ENCODE results near the gene ERC1.

The ERC1 gene

DNA sequence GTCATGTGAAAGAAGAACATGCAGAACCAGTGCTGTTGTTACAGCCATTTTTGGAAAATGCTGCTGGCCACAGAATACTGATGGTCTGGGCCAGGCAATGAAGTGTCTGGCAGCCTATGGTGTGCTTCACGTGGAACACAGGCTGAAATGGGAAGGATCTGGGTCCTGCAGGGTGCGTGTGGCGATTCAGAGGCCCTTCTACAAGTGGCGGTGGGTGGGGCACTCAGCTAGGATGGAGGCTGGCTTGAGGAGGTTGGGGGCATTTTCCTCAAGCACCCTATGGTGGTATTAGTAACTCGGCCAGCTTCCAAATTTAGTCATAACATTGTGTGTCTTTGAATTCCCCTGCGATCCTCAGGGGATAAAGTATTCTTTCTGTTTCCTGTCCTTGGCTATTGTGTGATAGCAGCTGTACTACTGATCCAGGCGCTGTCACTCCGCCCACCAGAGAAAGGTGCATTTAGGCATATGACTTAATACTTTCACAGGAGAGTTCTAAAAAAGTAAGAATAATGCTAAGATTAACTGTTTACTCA, 32.4 kb upstream of the ERC1 start:
- WGBS (ENCODE audit: insufficient coverage, insufficient read length): no CpG with 5 or more reads among the region's 8 CpGs
- Histone ChIP-seq H3K27me3 (ENCODE audit: control insufficient read depth, insufficient read depth, low read length) (no peaks in the 10 kb centered on the region), H3K4me1 (ENCODE audit: control insufficient read depth, insufficient read depth, low read length) (no peaks in the 10 kb centered on the region), H3K27ac (ENCODE audit: low read length) (no peak overlapping the region), H3K36me3 (ENCODE audit: control insufficient read depth, insufficient read depth, low read length) (no peaks in the 10 kb centered on the region), H3K9me3 (ENCODE audit: control insufficient read depth, insufficient read depth, low read length) (no peaks in the 10 kb centered on the region), H3K4me3 (ENCODE audit: low read length) (no peak overlapping the region)
- DNase-seq (ENCODE audit: low read depth, low spot score): no peak

DNA sequence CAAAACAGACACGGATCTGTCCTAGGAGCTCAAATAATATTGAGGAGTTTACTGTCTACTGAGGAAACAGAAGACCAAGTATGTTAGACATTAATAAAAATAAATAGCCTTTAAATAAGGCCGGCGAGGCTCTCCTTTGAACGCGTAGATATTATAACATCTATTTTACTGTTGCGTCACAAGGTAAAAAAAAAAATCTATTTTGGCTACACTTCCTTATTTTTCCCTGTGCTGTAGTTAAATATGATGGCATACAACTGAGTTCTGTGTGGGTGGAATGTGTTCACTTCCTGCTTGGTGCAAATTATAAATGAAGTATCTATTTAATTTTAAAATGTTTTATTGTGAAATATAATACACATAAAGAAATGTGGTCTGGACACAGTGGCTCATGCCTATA, 24.3 kb upstream of the ERC1 start:
- no peak overlapping the region for H3K4me3 ChIP-seq (ENCODE audit: low read length)
- no peaks in the 10 kb centered on the region for H3K4me1 ChIP-seq (ENCODE audit: control insufficient read depth, insufficient read depth, low read length)
- H3K36me3 ChIP-seq (ENCODE audit: control insufficient read depth, insufficient read depth, low read length): no peaks in the 10 kb centered on the region
- no CpG with 5 or more reads among the region's 6 CpGs for WGBS (ENCODE audit: insufficient coverage, insufficient read length)
- no peaks in the 10 kb centered on the region for H3K9me3 ChIP-seq (ENCODE audit: control insufficient read depth, insufficient read depth, low read length)
- no peaks in the 10 kb centered on the region for H3K27me3 ChIP-seq (ENCODE audit: control insufficient read depth, insufficient read depth, low read length)
- H3K27ac ChIP-seq (ENCODE audit: low read length): no peak overlapping the region
- DNase-seq (ENCODE audit: low read depth, low spot score): no peak

DNA sequence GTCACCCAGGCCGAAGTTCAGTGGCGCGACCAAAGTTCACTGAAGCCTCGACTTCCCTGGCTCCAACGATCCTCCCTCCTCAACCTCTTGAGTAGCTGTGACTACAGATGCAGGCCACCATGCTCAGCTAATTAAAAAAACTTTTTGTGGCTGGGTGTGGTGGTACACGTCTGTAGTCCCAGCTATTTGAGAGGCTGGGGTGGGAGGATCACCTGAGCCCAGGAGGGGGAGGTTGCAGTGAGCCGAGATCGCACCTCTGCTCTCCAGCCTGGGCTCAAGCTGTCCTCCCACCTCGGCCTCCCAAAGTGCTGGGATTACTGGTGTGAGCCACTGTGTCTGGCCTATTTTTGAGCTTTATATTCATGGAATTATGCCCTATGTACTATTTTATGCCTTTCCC, 23.4 kb upstream of the ERC1 start:
- no peak for DNase-seq (ENCODE audit: low read depth, low spot score)
- Histone ChIP-seq H3K27ac (ENCODE audit: low read length) (no peak overlapping the region), H3K36me3 (ENCODE audit: control insufficient read depth, insufficient read depth, low read length) (no peaks in the 10 kb centered on the region), H3K27me3 (ENCODE audit: control insufficient read depth, insufficient read depth, low read length) (no peaks in the 10 kb centered on the region), H3K4me1 (ENCODE audit: control insufficient read depth, insufficient read depth, low read length) (no peaks in the 10 kb centered on the region), H3K9me3 (ENCODE audit: control insufficient read depth, insufficient read depth, low read length) (no peaks in the 10 kb centered on the region), H3K4me3 (ENCODE audit: low read length) (no peak overlapping the region)
- no CpG with 5 or more reads among the region's 9 CpGs for WGBS (ENCODE audit: insufficient coverage, insufficient read length)

DNA sequence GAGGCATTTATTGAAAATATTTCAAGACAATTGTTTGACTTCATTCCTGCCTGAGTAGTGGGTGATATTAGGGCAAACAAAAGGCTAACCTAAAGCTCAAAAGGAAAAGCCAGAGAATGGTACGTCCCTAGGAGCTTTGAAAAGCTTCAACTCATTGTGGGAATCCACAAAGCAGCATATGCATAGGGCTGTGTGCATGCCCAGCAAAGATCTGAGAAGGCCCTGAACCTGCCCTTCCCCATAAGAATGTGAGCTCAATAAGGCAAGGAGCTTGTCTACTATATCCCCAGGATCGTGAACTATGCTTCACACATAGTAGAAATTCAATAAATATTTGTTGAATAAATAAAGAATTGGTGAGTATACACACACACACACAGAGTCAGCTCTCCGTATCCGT, 22.5 kb upstream of the ERC1 start:
- DNase-seq (ENCODE audit: low read depth, low spot score): no peak
- no peak overlapping the region for H3K4me3 ChIP-seq (ENCODE audit: low read length)
- no peak overlapping the region for H3K27ac ChIP-seq (ENCODE audit: low read length)
- H3K9me3 ChIP-seq (ENCODE audit: control insufficient read depth, insufficient read depth, low read length): no peaks in the 10 kb centered on the region
- H3K27me3 ChIP-seq (ENCODE audit: control insufficient read depth, insufficient read depth, low read length): no peaks in the 10 kb centered on the region
- H3K4me1 ChIP-seq (ENCODE audit: control insufficient read depth, insufficient read depth, low read length): no peaks in the 10 kb centered on the region
- H3K36me3 ChIP-seq (ENCODE audit: control insufficient read depth, insufficient read depth, low read length): no peaks in the 10 kb centered on the region
- no CpG with 5 or more reads among the region's 4 CpGs for WGBS (ENCODE audit: insufficient coverage, insufficient read length)

DNA sequence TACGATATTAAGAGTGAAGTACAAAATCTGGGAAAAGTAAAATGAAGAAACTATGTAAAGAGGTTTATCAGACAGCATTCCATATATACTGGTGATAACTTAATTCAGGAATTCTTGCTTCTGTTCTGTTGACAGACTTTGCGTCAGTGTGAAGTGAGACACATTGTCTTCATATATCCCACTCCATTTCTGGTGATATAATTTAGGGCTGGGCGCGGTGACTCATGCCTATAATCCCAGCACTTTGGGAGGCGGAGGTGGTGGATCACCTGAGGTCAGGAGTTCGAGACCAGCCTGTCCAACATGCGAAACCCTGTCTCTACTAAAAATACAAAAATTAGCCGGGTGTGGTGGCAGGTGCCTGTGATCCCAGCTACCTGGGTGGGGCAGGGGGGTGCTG, 21.2 kb upstream of the ERC1 start:
- 100% methylated on average over 1 of the region's 8 CpGs for WGBS (ENCODE audit: insufficient coverage, insufficient read length)
- no peak overlapping the region for H3K27ac ChIP-seq (ENCODE audit: low read length)
- no peak for DNase-seq (ENCODE audit: low read depth, low spot score)
- H3K27me3 ChIP-seq (ENCODE audit: control insufficient read depth, insufficient read depth, low read length): no peaks in the 10 kb centered on the region
- H3K9me3 ChIP-seq (ENCODE audit: control insufficient read depth, insufficient read depth, low read length): no peaks in the 10 kb centered on the region
- no peaks in the 10 kb centered on the region for H3K36me3 ChIP-seq (ENCODE audit: control insufficient read depth, insufficient read depth, low read length)
- no peak overlapping the region for H3K4me3 ChIP-seq (ENCODE audit: low read length)
- H3K4me1 ChIP-seq (ENCODE audit: control insufficient read depth, insufficient read depth, low read length): no peaks in the 10 kb centered on the region

DNA sequence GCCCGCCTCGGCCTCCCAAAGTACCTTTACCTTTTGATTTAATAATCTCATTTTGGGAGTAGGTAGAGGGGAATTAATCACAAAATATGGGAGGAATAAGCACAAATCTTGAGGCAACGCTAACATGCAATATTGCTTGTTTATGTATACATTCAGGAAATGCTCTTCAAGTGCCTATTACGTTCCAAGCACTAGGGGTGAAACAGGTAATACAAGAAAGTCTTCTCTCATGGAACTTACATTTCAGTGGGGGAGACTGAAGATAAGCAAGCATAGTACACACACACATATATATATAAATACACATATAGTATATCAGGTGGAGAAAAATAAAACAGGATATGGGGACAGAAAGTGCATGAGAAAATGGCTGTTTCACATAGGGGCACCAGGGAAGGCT, 19.0 kb upstream of the ERC1 start:
- no peak overlapping the region for H3K4me3 ChIP-seq (ENCODE audit: low read length)
- WGBS (ENCODE audit: insufficient coverage, insufficient read length): no CpG with 5 or more reads among the region's 4 CpGs
- H3K4me1 ChIP-seq (ENCODE audit: control insufficient read depth, insufficient read depth, low read length): no peaks in the 10 kb centered on the region
- H3K27me3 ChIP-seq (ENCODE audit: control insufficient read depth, insufficient read depth, low read length): no peaks in the 10 kb centered on the region
- H3K36me3 ChIP-seq (ENCODE audit: control insufficient read depth, insufficient read depth, low read length): no peaks in the 10 kb centered on the region
- DNase-seq (ENCODE audit: low read depth, low spot score): no peak
- no peaks in the 10 kb centered on the region for H3K9me3 ChIP-seq (ENCODE audit: control insufficient read depth, insufficient read depth, low read length)
- H3K27ac ChIP-seq (ENCODE audit: low read length): no peak overlapping the region

DNA sequence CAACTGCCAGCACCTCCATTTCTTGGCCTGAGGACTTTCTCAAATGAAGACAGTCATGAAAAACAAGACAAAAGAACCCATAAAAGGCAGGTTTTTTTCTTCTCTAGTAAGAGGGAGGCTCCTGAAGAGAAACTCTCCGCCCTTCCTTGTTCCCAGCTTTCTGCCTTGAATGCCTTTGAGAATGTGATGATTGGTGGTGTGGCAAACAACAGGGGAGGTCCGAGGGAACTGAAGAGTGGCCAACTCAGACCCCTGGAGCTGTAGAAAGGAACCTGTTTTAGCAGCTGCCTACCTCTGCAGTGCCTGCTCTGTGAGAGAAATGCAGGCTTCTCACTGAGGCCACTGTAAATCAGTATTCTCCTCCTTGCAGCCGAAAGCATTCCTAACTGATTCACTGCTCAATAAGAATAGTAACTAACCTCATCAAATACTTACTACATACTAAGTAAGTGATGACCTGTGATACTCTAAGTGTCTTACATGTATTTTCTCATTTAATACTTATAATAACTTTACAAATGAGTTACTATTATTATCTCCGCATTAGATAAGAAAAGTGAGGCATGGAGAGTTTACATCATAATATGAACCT, 16.7 kb upstream of the ERC1 start:
- Histone ChIP-seq H3K27me3 (ENCODE audit: control insufficient read depth, insufficient read depth, low read length) (no peaks in the 10 kb centered on the region), H3K36me3 (ENCODE audit: control insufficient read depth, insufficient read depth, low read length) (no peaks in the 10 kb centered on the region), H3K4me3 (ENCODE audit: low read length) (no peak overlapping the region), H3K4me1 (ENCODE audit: control insufficient read depth, insufficient read depth, low read length) (no peaks in the 10 kb centered on the region), H3K27ac (ENCODE audit: low read length) (no peak overlapping the region), H3K9me3 (ENCODE audit: control insufficient read depth, insufficient read depth, low read length) (no peaks in the 10 kb centered on the region)
- WGBS (ENCODE audit: insufficient coverage, insufficient read length): no CpG with 5 or more reads among the region's 4 CpGs
- DNase-seq (ENCODE audit: low read depth, low spot score): no peak

DNA sequence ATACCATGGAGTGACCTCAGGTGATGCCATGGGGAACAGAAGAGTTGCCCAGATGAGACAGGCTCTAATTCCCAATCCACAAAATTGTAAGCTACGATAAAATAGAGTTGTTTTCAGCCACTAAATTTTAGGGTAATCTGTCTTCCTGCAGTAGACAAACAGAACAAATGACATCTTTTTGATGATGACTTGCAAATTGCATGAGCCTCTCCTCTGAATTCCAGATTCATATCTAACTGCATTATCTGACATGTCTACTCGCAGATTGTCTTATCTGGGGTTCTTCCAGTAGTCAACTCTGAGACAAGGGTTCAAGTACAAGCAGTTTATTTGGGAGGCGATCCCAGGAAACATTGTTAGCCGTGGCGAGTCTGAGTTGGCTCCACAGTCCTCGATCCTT, 14.4 kb upstream of the ERC1 start:
- no CpG with 5 or more reads among the region's 6 CpGs for WGBS (ENCODE audit: insufficient coverage, insufficient read length)
- no peaks in the 10 kb centered on the region for H3K27me3 ChIP-seq (ENCODE audit: control insufficient read depth, insufficient read depth, low read length)
- no peaks in the 10 kb centered on the region for H3K4me1 ChIP-seq (ENCODE audit: control insufficient read depth, insufficient read depth, low read length)
- no peaks in the 10 kb centered on the region for H3K36me3 ChIP-seq (ENCODE audit: control insufficient read depth, insufficient read depth, low read length)
- H3K9me3 ChIP-seq (ENCODE audit: control insufficient read depth, insufficient read depth, low read length): no peaks in the 10 kb centered on the region
- H3K4me3 ChIP-seq (ENCODE audit: low read length): no peak overlapping the region
- no peak overlapping the region for H3K27ac ChIP-seq (ENCODE audit: low read length)
- no peak for DNase-seq (ENCODE audit: low read depth, low spot score)

DNA sequence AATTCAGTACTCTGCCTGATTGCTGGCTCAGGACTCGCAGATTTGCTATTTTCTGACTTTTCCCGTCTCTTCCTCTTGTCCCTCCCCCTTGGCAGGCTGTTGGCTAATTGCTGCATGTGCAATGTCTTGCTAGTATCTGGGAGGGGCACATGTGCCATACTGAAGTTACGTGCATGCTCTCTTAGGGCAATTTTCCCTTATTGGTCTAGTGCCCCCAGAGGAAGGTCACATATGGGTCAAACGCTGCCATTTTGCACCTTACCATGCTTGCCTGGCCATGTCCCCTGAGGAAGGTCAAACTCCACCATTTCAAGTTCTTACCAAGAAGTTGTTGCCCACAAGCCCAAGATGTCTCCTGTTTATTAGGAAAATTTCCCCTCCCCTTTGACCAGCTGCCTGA, 13.9 kb upstream of the ERC1 start:
- no CpG with 5 or more reads among the region's 4 CpGs for WGBS (ENCODE audit: insufficient coverage, insufficient read length)
- Histone ChIP-seq H3K36me3 (ENCODE audit: control insufficient read depth, insufficient read depth, low read length) (no peaks in the 10 kb centered on the region), H3K27ac (ENCODE audit: low read length) (no peak overlapping the region), H3K4me1 (ENCODE audit: control insufficient read depth, insufficient read depth, low read length) (no peaks in the 10 kb centered on the region), H3K9me3 (ENCODE audit: control insufficient read depth, insufficient read depth, low read length) (no peaks in the 10 kb centered on the region), H3K27me3 (ENCODE audit: control insufficient read depth, insufficient read depth, low read length) (no peaks in the 10 kb centered on the region), H3K4me3 (ENCODE audit: low read length) (no peak overlapping the region)
- DNase-seq (ENCODE audit: low read depth, low spot score): no peak

DNA sequence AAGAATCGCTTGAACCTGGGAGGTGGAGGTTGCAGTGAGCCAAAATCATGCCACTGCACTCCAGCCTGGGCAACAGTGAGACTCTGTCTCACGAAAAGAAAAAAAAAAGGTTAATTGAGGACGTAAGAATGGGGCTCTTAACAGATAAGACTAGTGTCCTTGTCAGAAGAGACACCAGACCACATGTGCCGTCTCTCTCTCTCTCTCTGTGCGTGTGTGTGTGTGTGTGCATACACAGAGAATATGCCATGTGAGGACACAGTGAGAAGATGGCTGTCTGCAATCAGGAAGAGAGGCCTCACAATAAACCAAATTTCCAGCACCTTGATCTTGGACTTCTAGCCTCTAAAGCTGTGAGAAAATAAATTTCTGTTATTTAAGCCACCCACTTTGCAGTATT, 11.7 kb upstream of the ERC1 start:
- H3K36me3 ChIP-seq (ENCODE audit: control insufficient read depth, insufficient read depth, low read length): no peaks in the 10 kb centered on the region
- no peak overlapping the region for H3K4me3 ChIP-seq (ENCODE audit: low read length)
- no peak overlapping the region for H3K27ac ChIP-seq (ENCODE audit: low read length)
- H3K9me3 ChIP-seq (ENCODE audit: control insufficient read depth, insufficient read depth, low read length): no peaks in the 10 kb centered on the region
- no peaks in the 10 kb centered on the region for H3K4me1 ChIP-seq (ENCODE audit: control insufficient read depth, insufficient read depth, low read length)
- no CpG with 5 or more reads among the region's 5 CpGs for WGBS (ENCODE audit: insufficient coverage, insufficient read length)
- no peak for DNase-seq (ENCODE audit: low read depth, low spot score)
- H3K27me3 ChIP-seq (ENCODE audit: control insufficient read depth, insufficient read depth, low read length): no peaks in the 10 kb centered on the region

DNA sequence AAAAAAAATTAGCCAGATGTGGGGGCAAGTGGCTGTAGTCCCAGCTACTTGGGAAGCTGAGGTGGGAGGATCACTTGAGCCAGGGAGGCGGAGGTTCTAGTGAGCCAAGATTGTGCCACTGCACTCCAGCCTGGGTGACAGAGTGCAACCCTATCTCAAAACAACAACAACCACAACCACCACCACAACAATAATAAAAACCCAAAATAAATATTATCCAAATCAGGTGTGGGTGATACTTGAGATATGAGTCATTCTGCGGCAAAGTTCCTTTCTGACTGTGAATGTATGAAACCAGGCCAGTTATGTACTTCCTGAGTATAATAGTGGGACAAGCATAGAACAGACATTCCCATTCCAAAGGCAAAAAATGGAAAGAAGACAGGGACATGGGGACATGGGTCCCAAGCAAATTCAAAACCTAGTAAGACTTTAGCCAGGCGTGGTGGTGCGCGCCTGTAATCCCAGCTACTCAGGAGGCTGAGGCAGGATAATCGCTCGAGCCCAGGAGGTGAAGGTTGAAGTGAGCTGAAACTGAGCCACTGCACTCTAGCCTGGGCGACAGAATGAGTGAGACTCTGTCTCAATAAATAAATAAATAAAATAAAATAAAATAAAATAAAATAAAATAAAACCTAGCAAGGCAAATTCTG, 9.7 kb upstream of the ERC1 start:
- whole genome bisulfite sequencing (ENCODE audit: insufficient coverage, insufficient read length): no CpG with 5 or more reads among the region's 8 CpGs
- Histone ChIP-seq H3K9me3 (ENCODE audit: control insufficient read depth, insufficient read depth, low read length) (no peaks in the 10 kb centered on the region), H3K36me3 (ENCODE audit: control insufficient read depth, insufficient read depth, low read length) (no peaks in the 10 kb centered on the region), H3K4me1 (ENCODE audit: control insufficient read depth, insufficient read depth, low read length) (no peaks in the 10 kb centered on the region), H3K4me3 (ENCODE audit: low read length) (no peak overlapping the region), H3K27me3 (ENCODE audit: control insufficient read depth, insufficient read depth, low read length) (no peaks in the 10 kb centered on the region), H3K27ac (ENCODE audit: low read length) (no peak overlapping the region)
- no peak for DNase-seq (ENCODE audit: low read depth, low spot score)

All from iPS DF 6.9 (cell line).